Spleen (tissue), 11 donors: ENCODE measurements around the gene CSHL1. TPM values are rescaled to one million over a fixed set of nuclear protein-coding genes. Genes with fewer than 3 reads are reported as not detected.
"Not testable (repeated sequence)": the region's sequence is repeated elsewhere in the genome, so short reads cannot be mapped to it uniquely, and the experiment has no call there.

Experiments used
- DNase-seq: peaks from one replicate; pipeline ENCODE4 v3.0.0-alpha.2; 2020
- H3K27ac ChIP-seq, 8 donors: fragments of 200-600 bp; sonication (generic) in 7 of 8; 1 replicate in 4 of 8; 2 replicates in 4 of 8; pipeline versions ENCODE4 v1.5.0 to v1.8.0; 2016 to 2021; ENCODE audit warnings: inconsistent platforms in 4 of 8, mild to moderate bottlenecking in 4 of 8, moderate library complexity in 1 of 8
- H3K27me3 ChIP-seq, 7 donors: fragments of 200-600 bp; sonication (generic) in 6 of 7; replicated peaks in 1 of 7; 1 replicate in 4 of 7; 2 replicates in 3 of 7; pipeline versions ENCODE4 v1.5.0 to v1.8.0; 2016 to 2021; ENCODE audit warnings: inconsistent platforms in 3 of 7, mild to moderate bottlenecking in 1 of 7
- H3K36me3 ChIP-seq, 6 donors: fragments of 200-600 bp; sonication (generic) in 5 of 6; 1 replicate in 4 of 6; 2 replicates in 2 of 6; pipeline versions ENCODE4 v1.5.0 to v1.8.0; 2016 to 2021; ENCODE audit warnings: inconsistent platforms in 2 of 6
- H3K4me1 ChIP-seq, 6 donors: fragments of 200-600 bp; sonication (generic) in 5 of 6; 1 replicate in 3 of 6; 2 replicates in 3 of 6; pipeline versions ENCODE4 v1.5.0 to v1.8.0; 2016 to 2021; ENCODE audit warnings: inconsistent platforms in 3 of 6
- H3K4me3 ChIP-seq, 8 donors: fragments of 200-600 bp; sonication (generic) in 7 of 8; 1 replicate in 4 of 8; 2 replicates in 4 of 8; pipeline versions ENCODE4 v1.5.0 to v1.8.0; 2016 to 2021; ENCODE audit warnings: inconsistent platforms in 4 of 8, mild to moderate bottlenecking in 4 of 8, moderate library complexity in 2 of 8
- H3K9me3 ChIP-seq, 8 donors: fragments of 200-600 bp; sonication (generic) in 7 of 8; 1 replicate in 4 of 8; 2 replicates in 4 of 8; pipeline versions ENCODE4 v1.5.0 to v1.8.0; 2016 to 2021; ENCODE audit warnings: inconsistent platforms in 4 of 8
- POLR2A ChIP-seq, 3 donors: fragments of 450-650 bp; IDR thresholded peaks; one replicate each; pipeline ENCODE4 v1.5.1; 2017; ENCODE audit warnings: antibody characterized with exemption in 3 of 3, mild to moderate bottlenecking in 1 of 3
- POLR2AphosphoS5 ChIP-seq, 3 donors: sonication (generic); formaldehyde crosslinking; IDR thresholded peaks; one replicate each; pipeline ENCODE4 v1.5.1; 2017; ENCODE audit warnings: antibody characterized with exemption in 3 of 3
- WGBS, 5 donors: extraction: QIAGEN DNeasy Blood & Tissue Kit in 3 of 5; methylation state at CpG; one replicate each; pipeline versions ENCODE4 v1.1.5 to v1.1.7; 2013 to 2018; 5-methylcytosine and 5-hydroxymethylcytosine counted together
- intact Hi-C: fragments of 100-400 bp; cut with DNase I; formaldehyde crosslinking; loops from one replicate; pipeline ENCODE4 v1.15.0; 2023; ENCODE audit warnings: low total_unique reads
- polyA plus RNA-seq, 3 donors: library from polyadenylated mRNA; stranded (reverse); fragments of 200-250 nt; gene quantifications; one replicate each; pipeline ENCODE4 v1.2.1, GENCODE V29; 2013
- total RNA-seq, 7 donors: library from RNA; depleted of rRNA in 3 of 7; stranded (reverse); fragments of >200 nt in 3 of 7; fragmentation: NEBNext Ultra II Directional in 4 of 7; extraction: Animal tissue kit (Norgen Biotek cat#: 25700) in 4 of 7; gene quantifications; one replicate each; pipeline versions ENCODE4 v1.1.0 to v1.2.1, GENCODE V29; 2016 to 2021
- TF ChIP-seq, protein P1 (sequence below), 11 experiments: fragments of 200-600 bp in 7 of 11; fragments of 450-650 bp in 4 of 11; sonication (generic) in 4 of 11; IDR thresholded peaks in 8 of 11; conservative IDR thresholded peaks in 3 of 11; 1 replicate in 7 of 11; 2 replicates in 4 of 11; pipeline versions ENCODE4 v1.4.0 to v1.8.0; 2016 to 2021; ENCODE audit warnings: antibody characterized with exemption in 11 of 11, inconsistent platforms in 4 of 11, mild to moderate bottlenecking in 1 of 11
- donor health status: healthy with polysubstance abuse.
- donor health status: DM: no; HTN: no; CAD: no; lungs with moderate emphysema.
- donor health status: DM: no; HTN: no; CAD: no.
- donor health status: Bipolar disorder and iron deficiency.
- donor health status: healthy.
- donor health status: DM: no; HTN: no; CAD: no.
- donor health status: DM: yes; HTN: yes; CAD: no.

Gene CSHL1
- total and polyA plus RNA-seq, 10 donors: 0.06 TPM; not detected in 9

DNA sequence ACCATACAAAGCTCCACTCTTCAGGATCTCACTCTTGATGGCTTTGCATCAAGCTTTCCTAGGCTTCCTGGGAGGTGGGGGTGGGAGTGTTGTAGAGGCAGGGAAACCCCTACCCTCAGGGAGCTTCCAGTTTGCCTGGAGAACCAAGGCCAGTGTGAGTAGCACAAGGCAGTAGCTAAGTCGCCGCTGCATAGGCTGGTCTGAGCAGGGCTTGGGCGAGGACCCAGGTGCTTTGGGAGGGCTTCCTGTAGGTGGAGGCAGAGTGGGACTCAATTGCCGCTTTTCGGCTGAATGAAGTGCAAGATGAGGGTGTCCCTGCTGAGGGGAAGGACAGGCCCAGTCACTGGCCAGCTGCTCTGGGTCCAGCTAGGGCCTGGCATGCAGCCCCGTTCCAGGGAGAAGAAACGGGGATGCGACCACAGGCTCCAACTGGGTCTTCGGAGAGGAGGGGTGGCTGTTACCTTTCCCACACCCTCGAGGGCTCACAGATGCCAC is 17.2 kb upstream of the CSHL1 start:
- intact Hi-C loops: loop anchor here (10.0 kb wide), 1 partner anchor 57 kb away; no protein-coding TSS in a partner anchor
- DNase-seq: peak; percentile 73
- Histone ChIP-seq H3K9me3 (no peaks in the 10 kb centered on the region), H3K4me1 (peaks cover 47 to 100% (median 89%) of the 10 kb centered on the region in 6 donors), H3K27ac (peak overlapping the region in 7 of 8 donors; percentile 55 to 94 (median 85)), H3K36me3 (peaks cover 0 to 41% (median 19%) of the 10 kb centered on the region in 6 donors), H3K27me3 (no peaks in the 10 kb centered on the region), H3K4me3 (peak overlapping the region in 6 of 8 donors; percentile 59 to 95 (median 74))
- TF ChIP-seq POLR2AphosphoS5 (IDR thresholded peaks at IDR 0.05): peak in 1 of 3 donors; percentile 50
- TF ChIP-seq, protein P1, sequence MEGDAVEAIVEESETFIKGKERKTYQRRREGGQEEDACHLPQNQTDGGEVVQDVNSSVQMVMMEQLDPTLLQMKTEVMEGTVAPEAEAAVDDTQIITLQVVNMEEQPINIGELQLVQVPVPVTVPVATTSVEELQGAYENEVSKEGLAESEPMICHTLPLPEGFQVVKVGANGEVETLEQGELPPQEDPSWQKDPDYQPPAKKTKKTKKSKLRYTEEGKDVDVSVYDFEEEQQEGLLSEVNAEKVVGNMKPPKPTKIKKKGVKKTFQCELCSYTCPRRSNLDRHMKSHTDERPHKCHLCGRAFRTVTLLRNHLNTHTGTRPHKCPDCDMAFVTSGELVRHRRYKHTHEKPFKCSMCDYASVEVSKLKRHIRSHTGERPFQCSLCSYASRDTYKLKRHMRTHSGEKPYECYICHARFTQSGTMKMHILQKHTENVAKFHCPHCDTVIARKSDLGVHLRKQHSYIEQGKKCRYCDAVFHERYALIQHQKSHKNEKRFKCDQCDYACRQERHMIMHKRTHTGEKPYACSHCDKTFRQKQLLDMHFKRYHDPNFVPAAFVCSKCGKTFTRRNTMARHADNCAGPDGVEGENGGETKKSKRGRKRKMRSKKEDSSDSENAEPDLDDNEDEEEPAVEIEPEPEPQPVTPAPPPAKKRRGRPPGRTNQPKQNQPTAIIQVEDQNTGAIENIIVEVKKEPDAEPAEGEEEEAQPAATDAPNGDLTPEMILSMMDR (IDR thresholded peaks at IDR 0.05 in 8 of 11, conservative IDR thresholded peaks at IDR 0.05 in 3 of 11): no peak
- WGBS, 5 donors: 70 to 86% (median 76%) methylated on average over 8 to 10 of the region's 10 CpGs

DNA sequence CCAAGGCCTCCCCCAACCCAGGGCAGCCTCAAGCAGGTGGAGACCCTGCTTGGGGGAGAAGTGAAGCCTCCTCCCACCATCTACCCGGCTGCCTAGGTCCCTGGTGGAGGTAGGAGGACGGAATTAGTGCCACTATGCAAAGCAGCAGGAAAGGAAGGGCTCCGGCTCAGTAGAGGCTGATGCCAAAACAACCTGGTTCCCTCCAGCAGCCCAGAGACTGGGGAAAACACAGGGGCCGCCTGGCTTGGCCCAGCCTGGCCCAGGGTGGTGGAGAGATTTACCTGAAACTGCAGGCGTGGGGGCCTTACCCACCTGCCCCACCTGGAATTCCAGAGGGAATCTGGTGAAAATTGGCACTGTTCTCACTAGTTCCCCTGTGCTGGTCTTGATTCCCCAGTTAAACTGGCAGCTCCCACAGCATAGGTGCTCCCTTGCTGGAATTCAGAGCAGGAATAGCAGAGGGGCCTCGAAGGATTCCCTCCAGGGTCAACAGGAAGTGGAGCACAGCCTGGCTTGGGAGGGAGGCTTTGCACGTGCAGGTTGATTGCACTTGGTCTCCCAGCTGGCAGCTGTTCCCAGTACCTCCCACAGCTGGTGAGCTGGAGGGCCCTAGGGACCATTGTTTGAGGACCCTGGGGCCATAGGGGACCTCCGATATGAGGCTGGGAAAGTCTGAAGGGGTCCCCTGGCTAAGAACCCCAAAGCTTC is 16.6 kb upstream of the CSHL1 start:
- Histone ChIP-seq H3K27ac (peak overlapping the region in 7 of 8 donors; percentile 51 to 94 (median 85)), H3K4me1 (peaks cover 47 to 100% (median 85%) of the 10 kb centered on the region in 6 donors), H3K9me3 (no peaks in the 10 kb centered on the region), H3K36me3 (peaks cover 0 to 41% (median 19%) of the 10 kb centered on the region in 6 donors), H3K27me3 (no peaks in the 10 kb centered on the region), H3K4me3 (peak overlapping the region in 6 of 8 donors; percentile 59 to 95 (median 74))
- peak; percentile 79 for DNase-seq
- TF ChIP-seq POLR2AphosphoS5 (IDR thresholded peaks at IDR 0.05) (peak in 2 of 3 donors; percentile 61 to 72), POLR2A (IDR thresholded peaks at IDR 0.05) (no peak)
- 52 to 64% (median 57%) methylated on average over 6 to 8 of the region's 8 CpGs for WGBS, 5 donors
- intact Hi-C loops: loop anchor here (10.0 kb wide), 1 partner anchor 57 kb away; no protein-coding TSS in a partner anchor

DNA sequence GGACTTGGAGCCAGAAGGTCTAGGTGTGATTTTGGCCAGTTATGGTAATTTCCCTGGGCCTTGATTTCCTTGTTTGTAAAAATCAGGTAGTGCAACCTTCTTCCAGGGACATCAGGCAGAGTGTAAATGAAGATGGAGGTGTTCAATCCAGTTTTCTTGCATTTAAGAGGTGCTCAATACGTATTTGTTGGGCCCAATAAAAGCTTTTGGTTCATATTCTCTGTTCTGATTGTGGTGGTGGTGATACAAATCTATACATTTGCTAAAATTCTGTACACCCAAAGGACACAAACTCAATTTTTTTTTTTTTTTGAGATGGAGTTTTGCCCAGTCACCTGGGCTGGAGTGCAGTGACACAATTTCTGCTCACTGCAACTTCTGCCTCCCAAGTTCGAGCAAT is 15.1 kb upstream of the CSHL1 start:
- 82 to 88% (median 84%) methylated on average over 2 of the region's 2 CpGs for WGBS, 5 donors
- Histone ChIP-seq H3K4me1 (peaks cover 34 to 93% (median 71%) of the 10 kb centered on the region in 6 donors), H3K27ac (peak overlapping the region in 6 of 8 donors; percentile 46 to 94 (median 86)), H3K36me3 (peaks cover 0 to 41% (median 19%) of the 10 kb centered on the region in 6 donors), H3K9me3 (no peaks in the 10 kb centered on the region), H3K4me3 (no peak overlapping the region), H3K27me3 (no peaks in the 10 kb centered on the region)
- no peak for DNase-seq
- TF ChIP-seq POLR2AphosphoS5 (IDR thresholded peaks at IDR 0.05) (no peak), POLR2A (IDR thresholded peaks at IDR 0.05) (no peak)
- TF ChIP-seq, protein P1 (IDR thresholded peaks at IDR 0.05 in 8 of 11, conservative IDR thresholded peaks at IDR 0.05 in 3 of 11): no peak
- intact Hi-C loops: loop anchor here (10.0 kb wide), 1 partner anchor 59 kb away; no protein-coding TSS in a partner anchor

DNA sequence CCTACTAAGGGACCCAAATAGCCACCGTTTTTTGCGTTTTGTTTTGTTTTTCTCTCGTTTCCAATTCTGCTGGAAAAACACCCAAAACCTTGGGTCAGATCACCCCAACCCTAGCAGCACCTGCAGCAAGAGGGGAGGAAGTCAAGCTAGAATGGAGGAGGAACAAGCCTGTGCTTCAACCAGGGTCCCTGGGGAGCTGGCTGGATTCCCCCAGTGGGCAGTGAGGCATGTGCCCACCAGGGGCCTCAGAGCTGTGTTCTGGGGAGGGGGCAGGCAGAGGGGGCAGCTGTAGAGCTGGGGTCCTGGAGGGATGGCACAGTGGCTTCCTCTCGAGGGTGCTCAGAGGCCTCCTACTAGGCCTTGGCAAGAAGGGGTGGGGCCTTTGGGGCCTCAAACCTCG is 14.6 kb upstream of the CSHL1 start:
- H3K27me3 ChIP-seq: no peaks in the 10 kb centered on the region
- DNase-seq: peak; percentile 90
- H3K9me3 ChIP-seq: no peaks in the 10 kb centered on the region
- peaks cover 0 to 36% (median 19%) of the 10 kb centered on the region in 6 donors for H3K36me3 ChIP-seq
- intact Hi-C loops: loop anchor here (10.0 kb wide), 1 partner anchor 59 kb away; no protein-coding TSS in a partner anchor
- H3K4me1 ChIP-seq: peaks cover 28 to 93% (median 68%) of the 10 kb centered on the region in 6 donors
- 49 to 67% (median 54%) methylated on average over 5 of the region's 5 CpGs for WGBS, 5 donors
- TF ChIP-seq POLR2AphosphoS5 (IDR thresholded peaks at IDR 0.05): peak; percentile 77 to 83 (median 79)
- TF ChIP-seq, protein P1 (IDR thresholded peaks at IDR 0.05 in 8 of 11, conservative IDR thresholded peaks at IDR 0.05 in 3 of 11): peak in 1 of 11 experiments; percentile 16
- no peak for TF ChIP-seq POLR2A (IDR thresholded peaks at IDR 0.05)
- H3K4me3 ChIP-seq: peak overlapping the region in 1 of 8 donors; percentile 4
- H3K27ac ChIP-seq: peak overlapping the region in 6 of 8 donors; percentile 46 to 94 (median 86)

DNA sequence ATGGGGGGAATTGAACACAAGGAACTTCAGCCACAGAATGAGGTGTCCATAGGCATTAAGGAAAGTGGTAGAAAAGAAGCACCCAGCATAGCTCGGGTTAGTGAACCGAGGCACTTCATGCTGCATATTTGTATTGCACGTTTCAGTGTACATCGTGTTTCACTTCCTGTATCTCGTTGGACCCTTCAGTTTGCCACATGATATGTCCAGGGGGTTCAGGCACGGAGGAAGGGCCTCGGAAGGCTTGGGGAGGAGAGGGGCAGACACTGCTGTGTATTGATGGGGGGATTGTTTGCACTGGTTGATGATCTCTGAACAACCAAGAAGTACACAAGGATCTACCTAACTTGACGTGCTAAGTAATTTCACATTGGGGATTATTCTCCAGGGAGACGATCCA is 11.3 kb upstream of the CSHL1 start:
- H3K9me3 ChIP-seq, H3K36me3 ChIP-seq, DNase-seq, H3K27me3 ChIP-seq: not testable (repeated sequence)
- 49 to 64% (median 53%) methylated on average over 9 of the region's 9 CpGs for WGBS, 5 donors
- peaks cover 29 to 84% (median 54%) of the 10 kb centered on the region in 6 donors for H3K4me1 ChIP-seq
- H3K4me3 ChIP-seq: peak overlapping the region in 1 of 8 donors; percentile 38
- H3K27ac ChIP-seq: peak overlapping the region in 5 of 8 donors; percentile 29 to 92 (median 51)
- intact Hi-C loops: loop anchor here (10.0 kb wide), 1 partner anchor 62 kb away; no protein-coding TSS in a partner anchor

DNA sequence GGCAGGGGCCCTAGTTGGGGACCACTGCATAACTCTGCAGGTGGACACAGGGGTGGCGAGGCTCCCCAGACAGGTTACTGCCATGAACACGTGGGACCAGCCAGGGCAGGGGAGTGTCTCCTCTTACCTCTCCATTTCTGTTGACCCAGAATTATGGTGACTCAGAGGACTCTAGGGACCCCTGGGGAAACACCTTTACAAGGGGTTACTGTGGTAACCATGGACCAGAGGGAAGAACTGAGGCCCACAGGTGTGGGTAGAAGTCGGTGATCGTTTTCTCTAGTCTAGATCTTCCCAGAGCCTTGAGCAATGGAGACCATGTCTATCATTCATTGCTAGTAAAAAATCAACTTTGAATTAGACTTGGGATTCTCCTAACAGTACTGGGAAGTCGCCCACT is 9.7 kb upstream of the CSHL1 start:
- H3K27me3 ChIP-seq, H3K9me3 ChIP-seq, H3K36me3 ChIP-seq, DNase-seq, H3K4me3 ChIP-seq: not testable (repeated sequence)
- peak overlapping the region in 4 of 8 donors; percentile 33 to 61 (median 50) for H3K27ac ChIP-seq
- H3K4me1 ChIP-seq: peaks cover 23 to 80% (median 47%) of the 10 kb centered on the region in 6 donors
- intact Hi-C loops: loop anchor here (10.0 kb wide), 1 partner anchor 64 kb away; no protein-coding TSS in a partner anchor
- WGBS, 5 donors: 67 to 97% (median 84%) methylated on average over 3 to 5 of the region's 5 CpGs

DNA sequence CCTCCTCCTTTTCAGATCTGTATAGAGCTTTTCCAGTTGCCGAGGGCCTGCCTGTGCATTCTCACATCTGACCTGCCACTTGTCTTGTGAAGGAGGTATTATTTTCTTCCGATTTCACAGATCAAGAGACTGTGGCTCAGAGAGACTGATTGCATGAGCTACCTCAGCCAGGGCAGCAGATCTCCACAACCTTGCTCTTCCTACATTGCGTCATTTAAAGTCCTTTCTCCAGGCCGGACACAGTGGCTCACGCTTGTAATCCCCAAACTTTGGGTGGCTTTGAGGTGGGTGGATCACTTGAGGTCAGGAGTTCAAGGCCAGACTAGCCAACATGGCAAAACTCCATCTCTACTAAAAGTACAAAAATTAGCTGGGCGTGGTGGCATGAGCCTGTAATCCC is 9.0 kb upstream of the CSHL1 start:
- not testable (repeated sequence) for H3K4me3 ChIP-seq, H3K9me3 ChIP-seq, H3K36me3 ChIP-seq, H3K27me3 ChIP-seq, DNase-seq
- H3K4me1 ChIP-seq: peaks cover 22 to 78% (median 44%) of the 10 kb centered on the region in 6 donors
- 64 to 83% (median 78%) methylated on average over 6 of the region's 6 CpGs for WGBS, 5 donors
- intact Hi-C loops: loop anchor here (10.0 kb wide), 1 partner anchor 65 kb away; no protein-coding TSS in a partner anchor
- peak overlapping the region in 5 of 8 donors; percentile 33 to 61 (median 40) for H3K27ac ChIP-seq
